Activated naive CD8-positive, alpha-beta T cell treated with anti-CD3 and anti-CD28 coated beads, Interleukin-2, amount 50 U/mL, for 24 hours (primary cell): Measurements from ENCODE around the gene FBXW8.

Experiments
- ATAC-seq: fragments of 150-1000 bp; cut with Tn5 transposase; one replicate; pipeline ENCODE4 v1.10.0; 2021
- DNase-seq: peaks from one replicate; pipeline ENCODE4 v3.0.0; 2021
- H3K27ac Mint-ChIP-seq: one replicate; pipeline ENCODE4 v1.8.0; 2021; ENCODE audit warnings: mild to moderate bottlenecking, mixed read lengths
- H3K27me3 Mint-ChIP-seq: one replicate; pipeline ENCODE4 v1.8.0; 2021; ENCODE audit warnings: mixed read lengths
- H3K36me3 Mint-ChIP-seq: one replicate; pipeline ENCODE4 v1.8.0; 2021; ENCODE audit warnings: low read depth, mixed read lengths
- H3K4me1 Mint-ChIP-seq: one replicate; pipeline ENCODE4 v1.8.0; 2021; ENCODE audit warnings: mixed read lengths
- H3K4me3 Mint-ChIP-seq: one replicate; pipeline ENCODE4 v1.8.0; 2021; ENCODE audit warnings: mild to moderate bottlenecking, moderate library complexity, mixed read lengths
- H3K9me3 Mint-ChIP-seq: one replicate; pipeline ENCODE4 v1.8.0; 2021; ENCODE audit warnings: mixed read lengths

Gene FBXW8

GRCh38 chr12:117069926-117070900, 159.5 kb downstream of the FBXW8 start:
- Mint-ChIP-seq H3K36me3 (peaks cover 2% of the 10 kb centered on the region), H3K4me3 (no peak overlapping the region), H3K9me3 (no peaks in the 10 kb centered on the region), H3K4me1 (no peaks in the 10 kb centered on the region), H3K27ac (no peak overlapping the region), H3K27me3 (no peaks in the 10 kb centered on the region)
- DNase-seq (no peak), ATAC-seq (no peak)

- Mint-ChIP-seq H3K27ac (peak overlapping the region; percentile 12), H3K4me3 (no peak overlapping the region), H3K36me3 (peaks cover 2% of the 10 kb centered on the region), H3K9me3 (no peaks in the 10 kb centered on the region), H3K4me1 (no peaks in the 10 kb centered on the region), H3K27me3 (no peaks in the 10 kb centered on the region)
- ATAC-seq: no peak
- no peak for DNase-seq
These were observed 160.3 kb downstream of the FBXW8 start for GRCh38 chr12:117071009-117071408.

- Mint-ChIP-seq H3K27ac (no peak overlapping the region), H3K4me1 (peaks cover 4% of the 10 kb centered on the region), H3K36me3 (peaks cover 2% of the 10 kb centered on the region), H3K9me3 (no peaks in the 10 kb centered on the region), H3K27me3 (no peaks in the 10 kb centered on the region), H3K4me3 (no peak overlapping the region)
- ATAC-seq: no peak
- DNase-seq: no peak
These were observed 161.4 kb downstream of the FBXW8 start for GRCh38 chr12:117072106-117072505.

- Mint-ChIP-seq H3K36me3 (peaks cover 2% of the 10 kb centered on the region), H3K4me1 (peaks cover 5% of the 10 kb centered on the region), H3K9me3 (no peaks in the 10 kb centered on the region), H3K4me3 (no peak overlapping the region), H3K27me3 (no peaks in the 10 kb centered on the region), H3K27ac (no peak overlapping the region)
- no peak for ATAC-seq
- DNase-seq: no peak
These were observed 162.2 kb downstream of the FBXW8 start for GRCh38 chr12:117072736-117073490.

GRCh38 chr12:117073611-117074010, 162.9 kb downstream of the FBXW8 start:
- DNase-seq (no peak), ATAC-seq (no peak)
- H3K27me3 Mint-ChIP-seq: no peaks in the 10 kb centered on the region
- peaks cover 2% of the 10 kb centered on the region for H3K36me3 Mint-ChIP-seq
- no peak overlapping the region for H3K4me3 Mint-ChIP-seq
- no peaks in the 10 kb centered on the region for H3K9me3 Mint-ChIP-seq
- no peak overlapping the region for H3K27ac Mint-ChIP-seq
- peaks cover 5% of the 10 kb centered on the region for H3K4me1 Mint-ChIP-seq

- H3K27me3 Mint-ChIP-seq: no peaks in the 10 kb centered on the region
- no peaks in the 10 kb centered on the region for H3K36me3 Mint-ChIP-seq
- H3K4me3 Mint-ChIP-seq: no peak overlapping the region
- H3K4me1 Mint-ChIP-seq: peaks cover 5% of the 10 kb centered on the region
- no peak for DNase-seq
- peak; percentile 43 for ATAC-seq
- H3K9me3 Mint-ChIP-seq: no peaks in the 10 kb centered on the region
- no peak overlapping the region for H3K27ac Mint-ChIP-seq
These were observed 165.9 kb downstream of the FBXW8 start for GRCh38 chr12:117076410-117077372.

GRCh38 chr12:117079487-117079886, 168.7 kb downstream of the FBXW8 start:
- ATAC-seq (no peak), DNase-seq (no peak)
- Mint-ChIP-seq H3K4me3 (no peak overlapping the region), H3K36me3 (peaks cover 3% of the 10 kb centered on the region), H3K9me3 (no peaks in the 10 kb centered on the region), H3K4me1 (peaks cover 5% of the 10 kb centered on the region), H3K27me3 (no peaks in the 10 kb centered on the region), H3K27ac (no peak overlapping the region)

- Mint-ChIP-seq H3K4me1 (peaks cover 5% of the 10 kb centered on the region), H3K27ac (no peak overlapping the region), H3K4me3 (no peak overlapping the region), H3K9me3 (no peaks in the 10 kb centered on the region), H3K27me3 (no peaks in the 10 kb centered on the region), H3K36me3 (peaks cover 3% of the 10 kb centered on the region)
- no peak for DNase-seq
- ATAC-seq: no peak
These were observed 170.0 kb downstream of the FBXW8 start for GRCh38 chr12:117080661-117081144.
